GM19035 (cell line): ENCODE data around the gene ATL3.
"Not testable (repeated sequence)": the region's sequence is repeated elsewhere in the genome, so short reads cannot be mapped to it uniquely, and the experiment has no call there.

ENCODE experiments used
- ATAC-seq: cut with Tn5 transposase; IDR thresholded peaks from one replicate; pipeline ENCODE4 v1.9.1; 2021; ENCODE audit not compliant: unreplicated experiment

Gene ATL3

DNA sequence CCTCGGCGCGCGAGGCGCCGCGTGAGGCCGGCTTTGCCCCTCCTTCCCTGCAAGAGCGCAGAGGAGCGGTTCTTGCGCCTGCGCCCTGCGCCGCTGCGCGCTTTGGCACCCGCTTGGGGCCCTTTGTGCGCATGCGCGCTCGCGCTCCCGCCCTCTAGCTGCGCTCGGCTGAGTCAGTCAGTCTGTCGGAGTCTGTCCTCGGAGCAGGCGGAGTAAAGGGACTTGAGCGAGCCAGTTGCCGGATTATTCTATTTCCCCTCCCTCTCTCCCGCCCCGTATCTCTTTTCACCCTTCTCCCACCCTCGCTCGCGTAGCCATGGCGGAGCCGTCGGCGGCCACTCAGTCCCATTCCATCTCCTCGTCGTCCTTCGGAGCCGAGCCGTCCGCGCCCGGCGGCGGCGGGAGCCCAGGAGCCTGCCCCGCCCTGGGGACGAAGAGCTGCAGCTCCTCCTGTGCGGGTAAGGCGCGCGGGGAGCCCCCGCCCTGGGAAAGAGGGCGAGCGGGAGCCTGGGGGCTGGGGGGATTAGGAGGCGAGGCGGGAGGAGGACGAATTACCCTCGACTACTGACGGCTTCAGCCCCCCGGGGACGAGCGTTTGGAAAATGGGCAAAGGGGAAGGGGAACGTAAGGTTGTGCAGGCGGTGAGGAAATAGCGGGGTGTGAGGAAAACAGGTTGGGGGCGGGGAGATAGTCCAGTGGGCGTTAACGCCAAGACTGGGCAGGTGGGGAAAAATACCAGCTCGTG, 10.3 kb upstream of the ATL3 start, which contains the start of gene RTN3:
RTN3 (plus strand) TSS at position 180 of the 745 bp plus-strand sequence; CDS start at position 317, 137 bp downstream.
- peak; percentile 89 for ATAC-seq

DNA sequence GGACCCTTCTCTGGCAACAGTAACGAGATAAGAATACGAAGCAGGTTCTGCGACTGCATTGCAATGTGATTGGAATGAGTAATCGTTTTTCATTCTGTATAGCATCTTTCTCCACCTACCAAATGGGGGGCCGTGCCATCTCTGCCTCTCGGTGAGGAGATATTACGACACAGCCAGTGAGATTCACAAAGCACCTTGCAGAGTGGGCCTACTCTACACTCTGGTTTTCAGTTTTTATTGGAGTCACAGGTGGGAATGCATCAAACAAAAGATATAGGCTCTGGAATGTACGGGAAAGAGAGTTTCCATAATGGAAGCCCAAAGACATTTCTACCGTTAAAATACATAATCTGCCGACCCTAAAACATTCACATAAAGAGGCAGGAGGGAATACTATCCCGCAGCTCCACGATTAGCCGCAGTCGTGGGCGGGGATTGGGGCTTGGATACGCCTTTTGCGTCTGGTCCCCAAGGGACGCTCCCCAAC, 9.7 kb upstream of the ATL3 start:
- peak; percentile 10 for ATAC-seq

- ATAC-seq, result no peak
These were observed 2.4 kb upstream of the ATL3 start for GRCh38 chr11:63673579-63673978.

DNA sequence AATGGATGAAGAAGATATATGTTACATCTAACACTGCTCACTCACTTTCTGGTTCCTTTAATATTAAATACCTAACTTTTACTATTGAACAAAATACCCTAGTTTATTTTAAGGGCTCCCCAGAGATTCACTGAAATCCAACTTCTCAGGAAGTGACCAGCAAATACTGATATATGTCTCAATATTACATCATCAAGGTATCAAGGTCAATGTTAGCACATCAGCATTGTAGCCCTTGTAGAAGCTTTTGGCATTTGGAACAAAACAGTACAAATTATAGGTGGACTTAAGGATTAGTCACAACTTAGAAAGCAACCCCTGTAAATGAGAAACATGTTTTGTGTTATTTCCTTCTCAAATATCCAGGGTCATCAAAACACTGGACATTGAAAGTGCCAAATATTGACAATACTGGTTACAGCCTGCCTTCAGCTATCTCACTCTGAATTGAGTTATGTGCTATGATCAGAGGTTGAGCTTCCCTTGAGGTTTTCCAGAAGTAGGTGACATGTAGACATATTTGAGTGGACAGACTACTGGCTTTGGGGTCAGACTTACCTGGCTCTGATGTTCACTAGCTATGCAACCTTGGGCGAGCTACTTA, 1.9 kb upstream of the ATL3 start:
- ATAC-seq, result no peak

- no peak for ATAC-seq
These were observed 934 bp upstream of the ATL3 start for GRCh38 chr11:63672156-63672463.

GRCh38 chr11:63670433-63671321, 499 bp downstream of the ATL3 start:
- peak; percentile 43 for ATAC-seq

- ATAC-seq, result no peak
These were observed 1.1 kb downstream of the ATL3 start for GRCh38 chr11:63670096-63670432.

DNA sequence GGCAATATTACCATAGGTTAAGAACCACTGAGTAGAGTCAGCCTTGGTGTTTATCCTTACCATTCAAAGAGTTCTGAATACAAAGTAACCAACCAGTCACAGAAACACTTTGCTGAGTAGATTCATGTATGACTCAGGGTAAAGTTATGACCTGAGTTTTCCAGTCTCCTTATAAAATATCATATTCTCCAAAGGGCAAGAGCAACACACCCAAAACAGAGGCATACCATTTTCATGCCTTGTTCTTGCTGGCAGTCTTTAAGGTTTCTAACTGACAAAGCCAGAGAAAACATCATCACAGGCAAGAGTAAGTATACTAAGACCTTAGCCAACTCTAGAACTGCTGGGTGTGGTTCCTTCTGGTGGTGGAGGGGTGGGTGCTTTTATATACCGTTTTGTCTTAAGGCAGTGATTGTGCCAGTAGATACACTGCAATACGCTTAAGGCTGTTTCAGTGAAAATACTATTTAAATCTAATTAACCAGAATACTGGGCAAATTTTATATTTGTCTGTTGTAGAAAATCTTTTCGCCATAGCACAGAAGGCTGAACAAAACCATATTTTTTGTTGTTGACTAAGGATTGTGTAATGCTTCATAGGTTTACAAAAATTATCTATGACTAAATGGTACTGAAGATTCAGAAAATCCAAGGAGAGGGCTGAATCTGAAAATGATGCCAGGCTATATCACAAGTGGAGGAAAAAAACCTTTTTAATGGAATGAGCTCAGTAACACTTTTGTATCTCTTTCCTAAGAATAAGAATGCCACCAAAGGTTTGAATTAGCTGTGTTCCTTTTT, 3.0 kb downstream of the ATL3 start:
- no peak for ATAC-seq

DNA sequence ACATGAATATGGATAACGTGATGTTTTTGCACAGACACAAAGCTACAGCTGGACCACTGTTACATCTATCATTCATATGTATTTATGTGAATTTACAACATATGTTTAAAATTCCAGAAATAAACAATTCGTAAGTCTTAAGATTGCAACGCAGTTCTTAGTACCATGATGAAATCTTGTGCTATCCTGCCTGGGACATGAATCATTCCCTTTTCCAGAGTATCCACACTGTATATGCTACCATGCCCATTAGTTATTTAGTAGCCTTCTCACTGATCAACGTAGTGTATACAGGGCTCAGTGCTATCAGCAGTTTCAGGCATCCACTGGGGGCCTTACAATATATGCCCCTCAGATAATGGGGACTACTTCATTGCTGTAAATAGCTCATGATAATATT, 4.3 kb downstream of the ATL3 start:
- ATAC-seq, result no peak

DNA sequence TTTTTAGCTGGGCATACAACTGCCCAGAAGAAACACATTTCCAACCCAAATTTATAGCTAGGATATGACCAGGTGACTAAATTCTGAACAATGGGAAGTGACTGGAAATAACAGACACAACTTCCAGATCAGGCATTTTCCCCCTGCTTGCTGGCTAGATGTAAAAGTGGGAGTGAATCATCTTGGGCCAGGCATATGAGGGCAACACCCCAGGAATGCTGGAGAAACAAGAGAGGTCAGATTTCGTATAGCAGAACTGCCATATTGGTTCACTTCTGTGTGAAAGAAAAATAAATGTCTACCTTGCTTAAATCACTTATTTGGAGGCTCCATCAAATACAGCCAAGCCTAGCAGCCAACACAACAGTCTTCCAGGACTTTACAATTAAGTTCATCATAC, 7.4 kb downstream of the ATL3 start:
- ATAC-seq, result no peak

- ATAC-seq, result no peak
These were observed 10.2 kb downstream of the ATL3 start for GRCh38 chr11:63660972-63661371.

DNA sequence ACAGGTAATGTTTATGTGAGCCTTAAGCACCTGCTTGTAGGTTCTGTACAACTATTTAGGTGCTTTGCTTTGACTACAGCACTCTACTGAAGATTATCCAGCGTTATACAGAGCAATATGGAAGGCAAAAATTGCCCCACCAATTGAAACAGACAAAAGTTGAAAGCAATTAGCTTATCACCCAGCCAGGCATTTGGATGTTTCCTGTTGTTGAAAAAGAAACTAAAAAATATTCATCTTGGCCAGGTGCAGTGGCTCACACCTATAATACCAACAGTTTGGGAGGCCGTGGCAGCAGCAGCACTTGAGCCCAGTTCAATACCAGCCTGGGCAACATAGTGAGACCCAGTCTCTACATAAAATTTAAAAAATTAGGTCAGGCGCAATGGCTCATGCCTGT, 18.5 kb downstream of the ATL3 start:
- ATAC-seq, result no peak

GRCh38 chr11:63643205-63643604, 28.0 kb downstream of the ATL3 start:
- ATAC-seq, result no peak

DNA sequence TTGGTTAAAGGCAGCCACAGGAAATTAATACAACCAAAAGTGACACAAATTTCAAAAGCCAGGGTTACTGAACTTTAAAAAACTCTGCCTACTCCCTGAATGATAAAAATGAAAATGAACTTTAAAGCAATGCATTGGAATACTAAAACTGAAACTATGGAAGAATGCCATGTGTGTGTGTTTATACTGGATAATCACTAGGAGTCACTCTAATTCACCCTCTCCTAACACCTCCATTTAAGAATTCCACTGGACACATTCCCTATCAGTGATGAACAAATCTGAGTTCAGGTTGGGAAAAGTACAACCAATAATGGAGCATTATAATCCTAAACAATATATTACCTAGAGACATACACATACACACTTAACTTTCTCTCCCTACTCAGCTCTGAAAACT, 29.4 kb downstream of the ATL3 start:
- ATAC-seq, result no peak

DNA sequence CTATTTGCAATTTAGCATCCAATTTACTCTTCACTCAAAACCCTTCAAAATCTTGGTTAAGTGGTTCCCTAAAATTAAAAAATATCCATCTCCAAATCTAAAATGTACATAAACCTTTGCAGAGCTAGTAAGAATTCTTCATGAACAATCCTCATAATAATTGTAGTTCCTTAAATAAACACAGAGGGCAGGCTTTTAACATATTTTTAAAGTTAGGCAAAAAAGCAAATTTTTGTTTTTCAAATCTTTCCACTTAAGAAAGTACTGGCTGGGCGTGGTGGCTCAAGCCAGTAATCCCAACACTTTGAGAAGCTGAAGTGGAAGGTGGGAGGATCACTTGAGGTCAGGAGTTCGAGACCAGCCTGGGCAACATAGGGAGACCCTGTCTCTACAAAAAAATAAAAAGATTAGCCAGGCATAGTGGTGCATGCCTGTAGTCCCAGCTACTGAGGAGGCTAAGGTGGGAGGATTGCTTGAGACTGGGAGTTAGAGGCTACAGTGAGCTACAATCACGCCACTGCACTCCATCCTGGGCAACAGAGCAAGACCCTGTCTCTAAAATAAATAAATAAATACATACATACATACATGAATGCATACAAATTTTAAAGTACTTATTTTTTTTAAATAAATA, 31.9 kb downstream of the ATL3 start:
- ATAC-seq, result no peak

DNA sequence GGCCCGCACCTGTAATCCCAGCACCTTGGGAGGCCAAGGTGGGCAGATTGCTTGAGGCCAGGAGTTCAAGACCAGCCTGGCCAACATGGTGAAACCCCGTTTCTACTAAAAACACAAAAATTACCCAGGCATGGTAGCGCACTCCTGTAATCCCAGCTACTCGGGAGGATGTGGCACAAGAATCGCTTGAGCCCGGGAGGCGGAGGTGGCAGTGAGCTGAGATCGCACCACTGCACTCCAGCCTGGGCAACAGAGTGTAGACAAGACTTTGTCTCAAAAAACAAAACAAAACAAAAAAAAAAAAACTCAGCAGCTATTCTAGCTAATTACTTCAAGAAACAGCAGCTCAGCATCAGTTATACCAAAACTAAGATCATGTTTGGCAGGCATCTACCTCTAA, 32.7 kb downstream of the ATL3 start:
- not testable (repeated sequence) for ATAC-seq

DNA sequence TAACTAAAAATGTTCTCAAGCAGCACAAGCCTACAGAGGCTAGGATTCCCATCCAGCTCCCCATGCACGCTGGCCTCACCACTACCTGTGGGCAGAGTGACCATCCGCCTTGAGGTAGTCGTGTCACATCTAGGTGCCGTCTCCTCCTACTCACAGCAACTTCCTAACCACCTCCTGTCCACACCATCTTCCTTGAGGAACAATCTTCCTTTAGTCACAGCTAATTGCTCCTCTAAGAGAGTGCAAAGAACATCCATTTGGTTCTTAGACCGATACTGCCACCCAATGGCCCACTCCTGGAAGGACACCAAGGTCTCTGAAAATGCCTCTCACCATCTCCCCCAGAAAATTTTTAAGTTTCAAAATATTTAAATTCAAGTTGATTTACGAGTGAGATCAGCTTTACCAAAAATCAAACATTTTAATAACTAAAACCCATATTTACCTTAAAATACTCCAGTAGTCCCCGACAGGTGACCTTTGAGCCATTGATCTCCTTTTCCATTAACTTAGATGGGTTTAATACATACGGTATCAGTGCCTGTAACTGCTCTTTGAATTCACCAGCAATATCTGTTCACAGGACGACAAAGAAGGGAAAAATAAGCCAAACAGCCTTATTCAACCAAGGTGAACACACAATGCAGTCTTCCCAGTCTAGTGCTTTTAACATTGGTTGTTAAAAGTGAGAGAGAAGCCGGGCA, 35.3 kb downstream of the ATL3 start:
- ATAC-seq, result peak; percentile 51

GRCh38 chr11:63629426-63629825, 41.8 kb downstream of the ATL3 start:
- ATAC-seq, result no peak

DNA sequence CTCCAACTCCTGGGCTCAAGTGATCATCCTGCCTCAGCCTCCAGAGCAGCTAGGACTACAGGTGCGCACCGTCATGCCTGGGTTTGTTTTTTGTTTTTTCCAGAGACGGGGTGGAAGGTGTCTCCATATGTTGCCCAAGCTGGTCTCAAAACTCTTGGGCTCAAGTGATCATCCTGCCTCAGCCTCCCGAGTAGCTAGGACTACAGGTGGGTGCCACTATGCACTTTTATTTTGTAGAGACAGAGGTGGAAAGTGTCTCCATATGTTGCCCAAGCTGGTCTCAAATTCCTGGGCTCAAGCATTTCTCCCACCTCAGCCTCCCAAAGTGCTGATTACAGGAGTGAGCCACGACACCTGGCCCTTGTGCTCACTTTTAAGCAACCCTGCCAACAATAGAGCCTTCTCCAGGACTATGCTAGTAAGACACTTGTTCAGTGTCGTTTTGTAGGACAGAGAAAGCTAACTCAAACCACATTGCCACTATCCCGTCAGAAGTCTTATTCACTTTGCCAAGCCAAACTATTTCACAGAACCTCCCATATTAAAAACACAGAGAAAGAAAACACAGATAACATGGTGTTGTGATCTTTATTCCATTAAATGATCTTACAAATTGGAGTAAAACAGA, 47.5 kb downstream of the ATL3 start:
- ATAC-seq, result no peak

DNA sequence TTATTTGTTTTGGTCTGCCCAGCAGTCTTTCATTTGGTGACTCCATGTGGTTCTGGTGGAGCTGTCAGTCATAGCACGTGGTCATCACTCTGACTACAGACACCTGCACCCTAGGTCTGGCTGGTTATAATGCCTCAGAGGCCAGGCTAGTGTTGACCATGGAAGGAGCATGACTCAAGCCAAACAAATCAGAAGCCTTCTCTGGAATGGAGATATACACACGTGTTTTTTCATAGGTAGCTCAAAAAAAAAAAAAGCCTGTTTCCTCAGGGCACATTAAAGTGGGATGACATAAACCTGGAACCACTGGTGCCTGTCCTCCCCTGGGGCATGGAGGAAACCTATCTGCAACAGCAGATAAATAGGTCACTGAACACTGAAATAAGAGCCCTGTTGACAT, 48.9 kb downstream of the ATL3 start:
- no peak for ATAC-seq
